Activated CD8-positive, alpha-beta T cell treated with anti-CD3 and anti-CD28 coated beads, Interleukin-2, amount 10 ng/mL, durations not matched to agents 7 days and 5 days (primary cell): ENCODE data around the gene MYPN. TPM values are rescaled to one million over a fixed set of nuclear protein-coding genes. Genes with fewer than 3 reads are reported as not detected.

Experiments used
- ATAC-seq: fragments of 150-1000 bp; cut with Tn5 transposase; one replicate; pipeline ENCODE4 v1.10.0; 2021; ENCODE audit warnings: moderate library complexity
- CTCF ChIA-PET: fragments of 350-600 bp; sonication (Branson Sonifier 250); formaldehyde crosslinking; loops from one replicate; lab custom pipeline; 2021; ENCODE audit warnings: antibody characterized with exemption; lab: Charles Lee
- POLR2A ChIA-PET: fragments of 350-600 bp; sonication (Branson Sonifier 250); formaldehyde crosslinking; loops from one replicate; lab custom pipeline; 2021; ENCODE audit warnings: antibody characterized with exemption; lab: Charles Lee
- DNase-seq: peaks from one replicate; pipeline ENCODE4 v3.0.0-alpha.2; 2020
- H3K27ac Mint-ChIP-seq: one replicate; pipeline ENCODE4 v1.8.0; 2021; ENCODE audit warnings: mild to moderate bottlenecking, mixed read lengths
- H3K27me3 Mint-ChIP-seq: one replicate; pipeline ENCODE4 v1.8.0; 2021; ENCODE audit warnings: low read depth, mixed read lengths
- H3K36me3 Mint-ChIP-seq: one replicate; pipeline ENCODE4 v1.8.0; 2021; ENCODE audit warnings: low read depth, mixed read lengths
- H3K4me1 Mint-ChIP-seq: one replicate; pipeline ENCODE4 v1.8.0; 2021; ENCODE audit warnings: low read depth, mixed read lengths
- H3K4me3 Mint-ChIP-seq: one replicate; pipeline ENCODE4 v1.8.0; 2021; ENCODE audit warnings: mild to moderate bottlenecking, mixed read lengths
- H3K9me3 Mint-ChIP-seq: one replicate; pipeline ENCODE4 v1.8.0; 2022; ENCODE audit warnings: mixed read lengths; ENCODE audit not compliant: insufficient read depth
- total RNA-seq, 2 experiments: library from RNA; stranded (reverse); gene quantifications; one replicate each; pipeline ENCODE4 v1.2.3, GENCODE V29; 2021

MYPN gene
- total RNA-seq, 2 experiments from 2014 or later: not detected

DNA sequence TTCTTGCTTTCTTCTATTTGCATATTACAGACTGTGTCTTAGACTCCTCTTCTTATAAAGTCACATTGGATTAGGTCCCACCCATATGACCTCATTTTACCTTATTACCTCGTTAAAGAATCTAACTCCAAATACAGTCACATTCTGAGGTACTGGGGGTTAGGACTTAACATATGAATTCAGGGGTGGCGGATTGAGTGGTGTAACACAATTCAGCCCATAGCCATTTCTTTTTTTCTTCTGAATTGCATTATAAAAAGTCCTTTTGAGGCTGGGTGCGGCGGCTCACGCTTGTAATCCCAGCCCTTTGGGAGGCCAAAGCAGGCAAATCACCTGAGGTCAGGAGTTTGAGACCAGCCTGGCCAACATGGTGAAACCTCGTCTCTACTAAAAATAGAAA, 27.4 kb upstream of the MYPN start:
- peaks cover 4% of the 10 kb centered on the region for H3K4me1 Mint-ChIP-seq
- no peaks in the 10 kb centered on the region for H3K36me3 Mint-ChIP-seq
- POLR2A ChIA-PET: no interaction called here
- H3K9me3 Mint-ChIP-seq: no peaks in the 10 kb centered on the region
- ATAC-seq (no peak), DNase-seq (no peak)
- H3K27ac Mint-ChIP-seq: no peak overlapping the region
- peaks cover 16% of the 10 kb centered on the region for H3K27me3 Mint-ChIP-seq
- CTCF ChIA-PET: interaction anchor here (1.7 kb wide), 1 partner anchor 74 kb away, joined by 18 read pairs; no protein-coding TSS in a partner anchor
- H3K4me3 Mint-ChIP-seq: no peak overlapping the region

DNA sequence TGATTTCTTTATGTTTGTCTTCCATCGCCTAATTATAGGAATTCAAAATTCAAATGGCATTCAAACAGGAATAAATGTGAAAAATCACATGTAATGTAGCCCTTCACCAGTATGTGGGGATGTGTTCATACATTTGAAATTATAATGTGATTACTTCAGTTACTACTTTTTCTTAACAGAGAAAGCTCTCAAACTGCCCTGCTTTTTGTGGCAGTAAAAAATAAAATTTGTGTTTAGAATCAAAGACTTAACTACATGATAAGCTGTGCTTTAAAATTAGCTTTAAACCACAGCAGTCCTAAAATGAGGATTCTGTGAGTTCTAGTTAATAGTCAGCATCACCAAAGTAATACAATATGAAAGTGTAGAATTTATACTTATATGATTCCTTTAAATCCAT, 26.4 kb upstream of the MYPN start:
- H3K36me3 Mint-ChIP-seq: no peaks in the 10 kb centered on the region
- no peaks in the 10 kb centered on the region for H3K9me3 Mint-ChIP-seq
- ATAC-seq (no peak), DNase-seq (no peak)
- peaks cover 4% of the 10 kb centered on the region for H3K4me1 Mint-ChIP-seq
- POLR2A ChIA-PET: no interaction called here
- H3K4me3 Mint-ChIP-seq: no peak overlapping the region
- H3K27me3 Mint-ChIP-seq: peaks cover 16% of the 10 kb centered on the region
- no peak overlapping the region for H3K27ac Mint-ChIP-seq
- CTCF ChIA-PET: interaction anchor here (0.9 to 1.7 kb wide), 3 partner anchors 73 to 219 kb away, joined by 4 to 18 read pairs (median 5); no protein-coding TSS in a partner anchor

DNA sequence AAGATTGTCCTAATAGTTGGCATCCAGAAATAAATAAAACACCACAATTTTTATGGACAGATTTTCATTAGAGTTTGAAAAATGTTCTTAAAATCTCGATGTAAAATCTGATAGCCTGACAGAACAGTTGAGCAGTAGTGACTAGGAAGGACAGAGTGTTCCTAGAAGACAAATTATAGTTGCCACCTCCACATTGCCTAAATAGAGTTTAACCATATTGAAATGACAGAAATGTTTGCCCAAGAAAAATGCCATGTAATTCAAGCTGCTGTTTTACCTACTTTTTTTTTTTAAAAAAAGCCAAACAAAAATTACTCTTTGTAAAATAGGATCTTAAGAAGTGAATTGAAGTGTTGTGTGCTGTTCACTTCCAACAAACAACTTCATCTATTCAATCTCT, 25.3 kb upstream of the MYPN start:
- H3K4me3 Mint-ChIP-seq: no peak overlapping the region
- no peak overlapping the region for H3K27ac Mint-ChIP-seq
- ATAC-seq (no peak), DNase-seq (no peak)
- H3K9me3 Mint-ChIP-seq: no peaks in the 10 kb centered on the region
- ChIA-PET CTCF (interaction anchor here (1.2 to 1.4 kb wide), 2 partner anchors 72 to 228 kb away, joined by 4 to 6 read pairs; no protein-coding TSS in a partner anchor), POLR2A (no interaction called here)
- H3K36me3 Mint-ChIP-seq: no peaks in the 10 kb centered on the region
- peaks cover 16% of the 10 kb centered on the region for H3K27me3 Mint-ChIP-seq
- H3K4me1 Mint-ChIP-seq: peaks cover 11% of the 10 kb centered on the region

DNA sequence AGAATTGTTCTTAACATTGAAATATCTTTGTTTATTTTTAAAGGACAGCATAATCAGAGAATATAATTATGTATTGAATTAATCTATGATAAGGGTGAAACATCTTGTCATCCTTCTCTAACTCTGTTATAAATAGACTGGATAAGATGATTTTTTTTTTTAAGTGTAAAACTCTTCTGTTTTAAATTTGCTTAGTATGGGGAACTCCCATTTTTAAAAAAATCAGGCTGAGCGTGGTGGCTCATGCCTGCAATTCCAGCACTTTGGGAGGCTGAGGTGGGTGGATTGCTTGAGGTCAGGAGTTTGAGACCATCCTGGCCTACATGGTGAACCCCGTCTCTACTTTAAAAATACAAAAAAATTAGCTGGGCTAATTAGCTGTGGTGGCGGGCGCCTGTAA, 24.8 kb upstream of the MYPN start:
- ChIA-PET POLR2A (no interaction called here), CTCF (interaction anchor here (1.0 to 1.4 kb wide), 3 partner anchors 72 to 229 kb away, joined by 3 to 6 read pairs (median 4); no protein-coding TSS in a partner anchor)

DNA sequence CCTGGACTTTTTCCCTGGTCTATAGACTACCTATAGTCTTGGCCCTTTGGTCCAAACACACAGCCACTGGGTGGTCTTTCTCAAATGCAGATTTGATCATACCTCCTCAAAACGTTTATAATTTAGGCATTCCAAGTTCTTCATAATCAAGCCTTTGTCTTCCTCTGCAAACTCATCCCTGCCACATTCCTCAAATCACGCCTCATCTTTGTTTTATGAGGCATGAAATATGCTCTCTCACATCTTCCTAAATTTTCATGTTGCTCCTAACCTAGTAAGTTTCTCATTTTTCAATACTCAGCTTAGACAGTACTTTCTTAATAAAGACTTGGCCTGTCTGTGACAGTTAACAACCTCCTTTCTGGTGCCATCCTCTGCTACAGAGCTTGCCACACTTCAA, 23.3 kb upstream of the MYPN start:
- Mint-ChIP-seq H3K4me1 (peaks cover 12% of the 10 kb centered on the region), H3K27ac (no peak overlapping the region), H3K27me3 (peaks cover 10% of the 10 kb centered on the region), H3K9me3 (no peaks in the 10 kb centered on the region), H3K4me3 (no peak overlapping the region), H3K36me3 (no peaks in the 10 kb centered on the region)
- no peak for DNase-seq
- ATAC-seq: no peak
- CTCF ChIA-PET: no interaction called here
- POLR2A ChIA-PET: no interaction called here

More for the DNA sequence above, 24.8 kb upstream of the MYPN start:
- H3K27me3 Mint-ChIP-seq: peaks cover 16% of the 10 kb centered on the region
- ATAC-seq (no peak), DNase-seq (no peak)
- H3K27ac Mint-ChIP-seq: no peak overlapping the region
- H3K4me1 Mint-ChIP-seq: peaks cover 12% of the 10 kb centered on the region
- no peaks in the 10 kb centered on the region for H3K36me3 Mint-ChIP-seq
- H3K4me3 Mint-ChIP-seq: no peak overlapping the region
- no peaks in the 10 kb centered on the region for H3K9me3 Mint-ChIP-seq

DNA sequence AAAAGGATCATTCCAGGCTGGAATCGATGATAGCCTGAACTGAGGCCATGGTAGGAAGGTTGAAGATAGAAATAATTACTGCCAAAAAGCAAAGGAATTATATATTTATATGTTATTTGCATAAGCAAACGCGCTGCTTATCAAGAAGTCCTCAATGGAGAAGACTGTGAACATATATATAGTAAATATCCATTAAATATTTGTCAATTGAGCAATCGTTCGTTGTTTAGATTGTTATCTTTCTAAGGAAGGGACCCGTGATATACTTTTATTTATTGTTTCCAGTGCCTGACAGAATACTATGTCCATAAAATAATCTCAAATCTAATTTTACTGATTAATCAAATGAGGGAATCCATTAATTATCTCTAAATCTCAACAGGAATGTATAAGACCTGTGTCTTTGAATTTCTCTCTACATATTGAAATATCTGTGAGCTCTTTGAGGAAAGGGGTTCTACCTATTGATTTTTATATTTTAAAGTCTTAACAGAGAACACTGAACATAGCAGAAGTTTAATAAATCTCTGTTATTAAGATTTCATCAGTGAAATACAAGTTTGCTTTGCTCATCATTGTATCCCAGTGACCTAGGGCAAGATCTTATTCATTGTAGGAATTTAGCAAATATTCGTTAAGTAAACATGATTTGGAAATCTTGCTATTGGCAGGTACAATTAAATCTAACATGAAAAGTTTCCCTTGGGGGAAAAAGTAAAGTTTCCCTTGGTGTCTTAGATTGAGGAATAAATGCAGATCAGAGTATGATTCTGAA, 22.2 kb upstream of the MYPN start:
- H3K9me3 Mint-ChIP-seq: no peaks in the 10 kb centered on the region
- CTCF ChIA-PET: interaction anchor here (1.0 to 1.2 kb wide), 2 partner anchors 18 to 68 kb away, joined by 3 read pairs; no protein-coding TSS in a partner anchor
- POLR2A ChIA-PET: no interaction called here
- DNase-seq (no peak), ATAC-seq (no peak)
- peaks cover 6% of the 10 kb centered on the region for H3K27me3 Mint-ChIP-seq
- H3K4me3 Mint-ChIP-seq: no peak overlapping the region
- H3K4me1 Mint-ChIP-seq: peaks cover 12% of the 10 kb centered on the region
- no peaks in the 10 kb centered on the region for H3K36me3 Mint-ChIP-seq
- H3K27ac Mint-ChIP-seq: no peak overlapping the region

DNA sequence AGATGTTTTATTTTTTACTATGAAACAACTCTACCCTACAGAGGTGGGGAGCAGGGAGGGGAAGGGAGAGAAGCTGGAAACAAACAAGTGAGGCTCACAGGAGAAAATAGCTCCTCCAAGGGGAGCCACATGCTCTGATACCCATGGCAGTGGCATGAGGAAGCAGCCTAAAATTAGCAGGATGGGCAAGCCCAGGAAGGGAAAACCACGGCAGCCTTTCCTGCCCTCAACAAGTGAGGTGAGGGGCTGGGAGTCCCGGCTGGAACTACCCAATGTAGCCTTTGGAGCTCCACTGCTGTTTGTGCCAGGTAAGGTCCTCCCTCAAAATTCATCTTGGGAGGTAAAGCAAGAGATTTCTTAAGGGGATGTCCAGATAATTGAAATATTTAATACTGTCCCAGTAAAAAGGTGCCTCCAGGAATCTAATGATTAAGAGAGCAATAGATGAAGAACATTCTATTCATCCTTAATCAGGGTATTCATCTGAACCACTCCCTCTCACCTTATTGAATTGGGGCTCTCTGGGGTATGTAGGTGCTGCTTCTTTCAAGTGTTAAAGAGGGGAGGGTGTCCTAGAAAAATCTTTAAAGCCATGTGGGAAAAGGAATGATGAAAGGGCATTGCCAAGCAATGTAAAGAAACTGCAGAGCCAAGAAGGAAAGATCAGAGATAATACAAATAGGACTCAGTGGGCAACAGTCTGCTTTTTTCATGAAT, 21.4 kb upstream of the MYPN start:
- peaks cover 3% of the 10 kb centered on the region for H3K27me3 Mint-ChIP-seq
- H3K9me3 Mint-ChIP-seq: no peaks in the 10 kb centered on the region
- no peak overlapping the region for H3K27ac Mint-ChIP-seq
- H3K4me3 Mint-ChIP-seq: no peak overlapping the region
- ATAC-seq (no peak), DNase-seq (no peak)
- no peaks in the 10 kb centered on the region for H3K36me3 Mint-ChIP-seq
- peaks cover 12% of the 10 kb centered on the region for H3K4me1 Mint-ChIP-seq
- POLR2A ChIA-PET: no interaction called here
- CTCF ChIA-PET: interaction anchor here (1.0 to 1.2 kb wide), 2 partner anchors 19 to 68 kb away, joined by 3 read pairs; no protein-coding TSS in a partner anchor

DNA sequence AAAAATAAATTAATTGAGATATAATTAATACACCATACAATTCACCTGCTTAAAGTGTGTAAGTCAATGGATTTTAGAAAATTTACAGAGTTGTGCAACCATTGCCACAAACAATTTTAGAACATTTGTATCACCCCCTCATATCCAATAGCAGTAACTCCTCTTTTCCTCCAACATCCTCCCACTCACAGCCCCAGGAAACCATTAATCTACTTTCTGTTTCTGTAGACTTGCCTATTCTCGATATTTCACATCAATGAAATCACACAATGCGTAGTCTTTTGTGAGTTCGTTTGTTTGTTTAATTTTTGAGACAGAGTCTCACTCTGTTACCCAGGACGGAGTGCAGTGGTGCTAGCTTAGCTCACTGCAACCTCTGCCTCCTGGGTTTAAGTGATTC, 20.5 kb upstream of the MYPN start:
- Mint-ChIP-seq H3K9me3 (no peaks in the 10 kb centered on the region), H3K27me3 (peaks cover 3% of the 10 kb centered on the region), H3K4me1 (peaks cover 12% of the 10 kb centered on the region), H3K36me3 (no peaks in the 10 kb centered on the region), H3K27ac (no peak overlapping the region), H3K4me3 (no peak overlapping the region)
- ATAC-seq (peak; percentile 33), DNase-seq (no peak)
- ChIA-PET POLR2A (no interaction called here), CTCF (no interaction called here)

DNA sequence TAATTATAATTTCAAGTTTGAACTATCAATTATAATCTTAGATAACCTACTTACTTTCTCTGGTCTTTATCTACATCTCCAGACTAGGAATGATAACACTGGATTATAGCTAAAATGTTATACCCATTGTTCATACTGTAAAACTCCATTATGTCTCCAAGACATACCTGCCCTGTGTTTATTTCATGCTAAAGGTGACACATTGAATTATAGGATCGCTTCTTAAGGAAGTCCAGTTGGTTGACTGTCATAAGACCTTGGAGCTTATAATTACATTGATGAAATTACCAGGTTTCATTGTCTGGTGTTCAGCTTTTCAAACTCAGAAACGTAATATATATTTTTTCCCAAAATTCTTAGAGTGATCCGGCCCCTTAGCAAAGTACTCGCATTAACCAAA, 18.7 kb upstream of the MYPN start:
- POLR2A ChIA-PET: interaction anchor here (1.1 kb wide), 1 partner anchor 41 kb away, joined by 3 read pairs; no protein-coding TSS in a partner anchor
- no peaks in the 10 kb centered on the region for H3K27me3 Mint-ChIP-seq

DNA sequence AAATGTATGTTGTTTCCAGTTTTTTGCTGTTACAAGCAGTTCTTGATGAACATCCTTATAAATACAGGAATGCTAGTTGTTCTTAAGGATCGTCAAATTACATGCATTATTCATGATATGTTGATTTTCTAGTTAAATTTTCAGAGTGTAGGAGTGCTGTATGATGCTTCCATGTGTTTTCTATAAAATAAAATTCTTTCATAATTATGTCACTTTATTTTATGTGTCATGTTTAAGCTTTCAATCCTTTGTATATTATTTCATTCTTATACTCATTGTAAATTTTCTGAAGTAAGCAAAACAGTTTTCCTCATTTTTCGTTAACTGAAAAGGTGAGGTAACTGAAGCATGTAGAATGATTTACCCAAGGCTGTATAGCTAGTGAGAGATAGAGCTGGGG, 16.8 kb upstream of the MYPN start:
- DNase-seq: no peak
- ChIA-PET CTCF (no interaction called here), POLR2A (no interaction called here)
- no peak for ATAC-seq
- Mint-ChIP-seq H3K27me3 (no peaks in the 10 kb centered on the region), H3K9me3 (no peaks in the 10 kb centered on the region), H3K4me3 (no peak overlapping the region), H3K4me1 (peaks cover 8% of the 10 kb centered on the region), H3K36me3 (no peaks in the 10 kb centered on the region), H3K27ac (no peak overlapping the region)

More for the DNA sequence above, 18.7 kb upstream of the MYPN start:
- no peak for ATAC-seq
- Mint-ChIP-seq H3K4me3 (no peak overlapping the region), H3K4me1 (peaks cover 12% of the 10 kb centered on the region), H3K27ac (no peak overlapping the region), H3K36me3 (no peaks in the 10 kb centered on the region), H3K9me3 (no peaks in the 10 kb centered on the region)
- DNase-seq: no peak
- CTCF ChIA-PET: interaction anchor here (0.8 to 1.2 kb wide), 4 partner anchors 13 to 302 kb away, joined by 3 read pairs; no protein-coding TSS in a partner anchor

DNA sequence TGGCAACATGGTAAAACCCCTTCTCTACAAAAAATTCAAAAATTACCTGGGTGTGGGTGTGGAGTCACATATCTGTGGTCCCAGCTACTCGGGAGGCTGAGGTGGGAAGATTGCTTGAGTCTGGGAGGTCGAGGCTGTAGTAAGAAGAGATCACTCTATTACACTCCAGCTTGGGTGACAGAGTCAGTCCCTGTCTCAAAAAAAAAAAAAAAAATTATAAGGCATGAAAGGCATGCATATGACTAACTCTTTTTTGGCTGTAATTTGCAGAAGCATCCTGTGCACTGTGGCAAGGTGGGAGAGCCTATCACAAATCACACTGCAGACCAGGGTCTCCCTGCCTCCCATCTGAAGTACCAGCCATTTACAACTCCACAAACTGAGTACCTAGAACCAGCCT, 14.1 kb upstream of the MYPN start:
- ATAC-seq: no peak
- no peak overlapping the region for H3K4me3 Mint-ChIP-seq

More for the DNA sequence above, 14.1 kb upstream of the MYPN start:
- H3K27ac Mint-ChIP-seq: no peak overlapping the region
- DNase-seq: no peak
- ChIA-PET POLR2A (no interaction called here), CTCF (no interaction called here)
- no peaks in the 10 kb centered on the region for H3K9me3 Mint-ChIP-seq
- no peaks in the 10 kb centered on the region for H3K36me3 Mint-ChIP-seq
- peaks cover 1% of the 10 kb centered on the region for H3K4me1 Mint-ChIP-seq
- H3K27me3 Mint-ChIP-seq: no peaks in the 10 kb centered on the region
